GM10847 (cell line): ENCODE data around the gene KLHL40.

Experiments
- POLR2A ChIP-seq: IDR thresholded peaks from 2 replicates; pipeline ENCODE4 v1.6.1; 2011; ENCODE audit not compliant: insufficient read length; ENCODE audit errors: extremely low read depth

Gene KLHL40

GRCh38 chr3:42691816-42692666 lies 6.7 kb downstream of the KLHL40 start:
- no peak for TF ChIP-seq POLR2A

DNA sequence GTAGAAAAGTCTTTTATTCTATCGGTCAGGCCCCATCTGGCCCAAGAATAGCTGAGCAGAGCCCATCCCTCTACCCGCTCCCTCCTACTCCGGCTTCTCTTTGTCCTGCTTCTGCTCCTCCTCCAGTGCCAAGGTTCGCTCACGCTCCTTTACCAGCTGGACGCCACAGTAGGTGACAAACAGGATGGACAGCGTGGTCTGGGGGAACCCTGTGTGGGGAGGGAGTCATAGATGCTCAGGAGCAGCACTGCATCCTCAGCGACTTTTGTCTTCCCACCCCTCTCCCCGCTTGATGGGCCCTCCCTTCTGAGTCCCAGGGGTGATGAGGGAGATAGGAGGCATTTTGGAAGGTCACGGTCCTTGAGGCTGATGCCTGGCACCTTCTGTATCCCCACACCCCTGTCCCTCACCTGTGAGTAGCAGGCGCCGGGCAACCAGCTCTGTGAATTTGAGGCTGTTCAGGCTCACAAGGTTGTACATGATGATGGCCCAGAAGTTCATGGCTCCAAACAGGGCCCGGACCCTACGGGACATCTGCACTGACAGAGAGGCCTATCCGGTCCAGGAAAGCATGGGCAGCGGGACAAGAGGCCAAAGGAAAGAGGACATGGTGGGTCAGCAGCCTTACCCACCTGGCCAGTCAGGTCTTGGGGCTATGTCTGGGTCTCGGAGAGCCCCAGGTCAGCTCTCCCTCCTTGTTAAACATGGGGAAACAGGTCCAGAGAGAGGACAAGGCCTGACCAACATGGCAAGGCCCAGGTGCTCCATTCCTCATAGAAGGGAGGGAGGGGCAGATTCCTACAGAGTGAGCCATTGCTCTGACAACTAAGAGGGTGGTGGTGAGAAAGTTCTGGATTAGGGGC lies 7.6 kb downstream of the KLHL40 start:
- no peak for TF ChIP-seq POLR2A

- TF ChIP-seq POLR2A = no peak
Measured at GRCh38 chr3:42693530-42693930, 8.2 kb downstream of the KLHL40 start.

DNA sequence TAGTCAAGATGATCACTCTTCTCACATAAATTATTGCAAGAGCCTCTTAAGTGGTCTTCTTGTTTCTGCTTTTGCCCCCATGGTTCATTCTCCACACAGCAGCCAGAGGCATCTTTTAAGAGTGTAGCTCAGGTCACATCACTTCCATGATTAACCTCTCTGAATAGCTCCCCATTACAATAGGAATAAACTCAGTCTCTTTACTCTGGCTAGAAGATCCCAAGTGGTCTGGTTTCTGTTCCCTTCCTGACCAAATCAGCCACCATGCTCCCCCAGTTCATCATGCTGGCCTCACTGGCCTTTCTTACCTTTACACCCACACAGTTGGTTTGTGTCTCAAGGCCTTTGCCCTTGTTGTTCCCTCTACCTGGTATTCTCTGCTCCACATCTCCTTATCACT lies 9.0 kb downstream of the KLHL40 start:
- TF ChIP-seq POLR2A = no peak

- TF ChIP-seq POLR2A = no peak
Measured at GRCh38 chr3:42696356-42697288, 11.3 kb downstream of the KLHL40 start.

DNA sequence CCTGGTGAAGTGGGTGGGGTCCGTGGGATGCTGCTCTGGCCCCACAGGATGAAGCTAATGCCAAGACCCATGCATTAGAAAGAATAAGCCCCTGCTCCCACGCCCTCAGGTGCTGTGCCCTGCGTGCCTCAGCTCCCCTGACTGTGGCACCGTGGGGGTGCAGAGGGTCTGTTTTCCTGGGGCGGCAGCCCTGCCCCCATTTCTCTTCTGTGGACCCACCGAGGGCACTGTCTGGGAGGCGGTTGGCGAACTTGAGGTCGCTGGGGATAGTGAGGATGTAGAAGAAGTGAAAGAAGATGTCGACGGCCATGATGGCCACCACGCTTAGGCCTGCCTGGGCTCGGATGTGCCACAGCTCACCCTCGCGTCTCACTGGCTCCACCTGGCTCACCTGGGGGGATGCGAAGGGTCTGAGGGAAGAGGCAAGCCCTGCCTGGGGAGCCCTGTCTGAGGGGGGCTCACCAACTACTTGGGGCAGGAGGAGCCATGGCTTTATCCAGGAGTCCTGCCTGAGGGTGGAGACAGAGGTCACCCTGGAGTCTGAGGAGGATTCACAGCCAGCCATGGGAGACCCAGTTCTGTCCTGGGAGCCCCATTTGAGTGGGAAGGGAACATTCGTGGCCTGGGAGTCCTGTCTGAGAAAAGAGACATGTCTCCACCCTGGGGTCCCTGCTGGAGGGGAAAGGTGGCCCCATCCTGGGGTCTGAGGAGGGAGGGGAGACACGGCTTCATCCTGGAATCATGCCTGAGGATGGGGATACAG lies 12.1 kb downstream of the KLHL40 start:
- no peak for TF ChIP-seq POLR2A

GRCh38 chr3:42698216-42698910 lies 13.0 kb downstream of the KLHL40 start:
- TF ChIP-seq POLR2A = no peak

GRCh38 chr3:42698911-42699230 lies 13.5 kb downstream of the KLHL40 start:
- no peak for TF ChIP-seq POLR2A

DNA sequence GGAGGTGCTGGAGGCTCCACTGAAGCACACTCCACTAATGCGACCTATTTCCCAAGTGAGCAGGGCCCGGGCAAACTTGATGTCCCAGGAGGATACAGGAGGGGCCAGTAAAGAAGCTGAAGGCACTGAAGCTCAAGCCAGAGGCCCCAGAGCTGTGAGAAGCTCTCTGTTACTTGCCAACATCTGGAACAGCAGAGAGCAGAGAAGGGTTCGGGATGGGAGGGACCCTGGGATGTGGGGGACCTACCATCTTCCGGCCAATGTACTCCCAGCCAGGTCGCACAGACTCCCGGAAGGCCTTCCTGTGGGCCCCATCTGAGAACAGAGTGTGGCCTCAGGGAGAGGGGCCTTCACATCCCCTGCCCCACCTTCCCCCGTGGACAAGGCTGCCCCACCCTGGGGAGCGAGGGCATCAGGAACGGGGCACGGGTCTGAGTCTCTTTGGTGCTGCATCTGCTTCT lies 14.2 kb downstream of the KLHL40 start:
- no peak for TF ChIP-seq POLR2A

DNA sequence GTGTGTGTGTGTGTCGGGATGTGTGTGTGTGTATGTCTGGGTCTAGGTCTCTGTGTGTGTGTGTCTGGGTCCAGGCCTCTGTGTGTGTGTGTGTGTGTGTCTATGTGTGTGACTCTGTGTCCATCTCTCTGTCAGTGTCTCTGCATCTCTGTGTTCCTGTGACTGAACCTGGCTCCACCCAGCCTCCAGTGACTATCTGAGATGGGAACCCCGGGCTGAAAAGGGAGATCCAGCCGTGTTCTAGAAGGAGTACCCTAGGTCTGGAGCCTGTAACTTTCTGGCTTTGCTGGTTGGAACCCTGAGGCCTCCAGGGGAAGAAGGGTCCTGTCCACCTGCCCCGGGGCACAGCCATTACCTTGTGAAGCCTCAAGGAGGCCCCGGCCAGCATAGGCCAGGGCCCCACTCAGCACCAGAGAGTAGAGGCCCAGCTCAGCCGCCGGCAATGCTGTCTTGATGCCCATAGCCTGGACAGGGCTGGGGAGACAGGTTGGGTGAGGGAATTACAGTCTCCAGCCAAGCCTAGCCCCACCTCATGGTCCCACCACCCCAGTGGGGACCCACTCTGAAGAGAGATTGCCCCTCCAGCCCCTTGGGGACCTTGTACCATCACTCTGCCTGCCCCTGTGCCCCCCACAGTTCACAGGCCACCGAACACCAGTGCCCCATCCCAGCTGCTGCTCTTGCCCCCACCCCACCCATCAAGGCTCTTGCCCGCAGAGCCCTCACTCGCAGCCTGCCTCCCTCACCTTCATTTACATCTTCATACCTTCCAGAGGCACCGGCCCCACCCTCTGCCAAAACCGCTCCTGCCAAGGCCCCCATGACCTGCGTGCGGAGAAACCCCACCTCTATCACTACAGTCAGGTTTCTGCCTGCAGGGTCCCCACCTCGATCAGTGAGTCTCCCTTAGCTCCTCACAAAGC lies 15.3 kb downstream of the KLHL40 start:
- no peak for TF ChIP-seq POLR2A

DNA sequence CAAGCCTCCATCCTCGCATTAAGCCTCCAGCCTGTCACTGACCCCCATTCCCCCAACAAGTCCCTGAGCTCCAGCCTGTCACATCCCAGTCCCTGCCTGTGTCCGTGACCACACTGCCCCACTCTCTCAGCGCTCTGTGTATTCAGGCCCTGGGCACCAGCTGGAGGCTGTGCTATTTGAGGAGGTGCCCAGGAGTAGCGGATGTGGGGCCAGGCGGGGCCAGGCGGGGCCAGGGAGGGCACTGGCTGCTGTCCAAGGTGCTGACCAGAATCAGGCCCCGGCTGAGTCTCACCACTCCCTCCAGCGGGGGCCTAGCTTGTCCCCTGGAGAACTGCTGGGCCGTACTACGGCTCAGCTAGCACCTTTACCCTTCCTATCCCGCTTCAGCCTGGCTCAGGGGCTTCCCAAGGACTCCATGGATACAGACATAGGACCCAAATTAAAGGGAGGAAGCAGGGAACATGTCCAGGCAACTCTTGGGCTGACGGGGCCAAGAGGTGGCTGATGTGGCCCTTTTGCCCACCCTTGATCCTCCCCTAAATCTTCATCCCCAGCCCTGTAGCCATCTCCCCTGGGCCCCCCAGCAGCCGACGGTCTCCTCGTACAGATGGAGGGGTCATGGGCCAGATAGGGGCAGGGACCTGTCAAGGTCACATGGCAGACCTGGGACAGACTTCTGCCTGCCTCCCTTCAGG lies 16.2 kb downstream of the KLHL40 start:
- TF ChIP-seq POLR2A = no peak
